AG08395 (cell line): ENCODE measurements around the gene ITIH1.
A peak's percentile ranks its signal among the peaks of the same experiment; 100 is the strongest.

Source experiments
- DNase-seq: peaks from one replicate; pipeline ENCODE4 v3.0.0; 2012; ENCODE audit warnings: mixed read lengths, low spot score

ITIH1 gene

GRCh38 chr3:52813810-52814209 lies 36.4 kb downstream of the ITIH1 start:
- DNase-seq, result no peak

GRCh38 chr3:52816199-52816598 lies 38.8 kb downstream of the ITIH1 start:
- no peak for DNase-seq

- DNase-seq, result no peak
Measured at GRCh38 chr3:52816654-52817053, 39.3 kb downstream of the ITIH1 start.

GRCh38 chr3:52817221-52817620 lies 39.8 kb downstream of the ITIH1 start:
- no peak for DNase-seq

- no peak for DNase-seq
Measured at GRCh38 chr3:52817860-52818259, 40.5 kb downstream of the ITIH1 start.

GRCh38 chr3:52819936-52820335 lies 42.5 kb downstream of the ITIH1 start:
- no peak for DNase-seq

- peak; percentile 38 for DNase-seq
Measured at GRCh38 chr3:52820736-52821135, 43.3 kb downstream of the ITIH1 start.

GRCh38 chr3:52822363-52822762 lies 45.0 kb downstream of the ITIH1 start:
- DNase-seq, result no peak

- DNase-seq, result no peak
Measured at GRCh38 chr3:52824037-52824436, 46.6 kb downstream of the ITIH1 start.

- peak; percentile 31 for DNase-seq
Measured at GRCh38 chr3:52827441-52827840, 50.0 kb downstream of the ITIH1 start.

GRCh38 chr3:52827866-52828376 lies 50.5 kb downstream of the ITIH1 start:
- DNase-seq, result no peak

GRCh38 chr3:52829482-52829881 lies 52.1 kb downstream of the ITIH1 start:
- DNase-seq, result no peak

GRCh38 chr3:52829906-52830463 lies 52.6 kb downstream of the ITIH1 start:
- DNase-seq, result no peak

GRCh38 chr3:52830535-52831258 lies 53.3 kb downstream of the ITIH1 start, which contains the start of gene ITIH4:
ITIH4 (minus strand) TSS chr3:52830672; CDS start chr3:52830642, 30 bp downstream.
- no peak for DNase-seq

- DNase-seq, result peak; percentile 93
Measured at GRCh38 chr3:52831500-52832301, 54.3 kb downstream of the ITIH1 start.

- DNase-seq, result no peak
Measured at GRCh38 chr3:52833202-52833601, 55.8 kb downstream of the ITIH1 start.

GRCh38 chr3:52834871-52835501 lies 57.6 kb downstream of the ITIH1 start, which contains the start of gene MUSTN1:
MUSTN1 (minus strand) TSS chr3:52835019; CDS start chr3:52834948, 71 bp downstream.
- DNase-seq, result no peak

GRCh38 chr3:52835766-52836470 lies 58.5 kb downstream of the ITIH1 start:
- DNase-seq, result no peak

- DNase-seq, result no peak
Measured at GRCh38 chr3:52836471-52836845, 59.1 kb downstream of the ITIH1 start.

- DNase-seq, result no peak
Measured at GRCh38 chr3:52836986-52837385, 59.6 kb downstream of the ITIH1 start.

GRCh38 chr3:52838561-52839267 lies 61.3 kb downstream of the ITIH1 start:
- DNase-seq, result no peak
